IMR-90 (cell line): ENCODE results near the gene COL23A1. TPM values are rescaled to one million over a fixed set of nuclear protein-coding genes. Genes with fewer than 3 reads are reported as not detected.
"Not testable (repeated sequence)": the region's sequence is repeated elsewhere in the genome, so short reads cannot be mapped to it uniquely, and the experiment has no call there.

ENCODE experiments used
- ATAC-seq: fragments of 200-7000 bp; cut with Tn5 transposase; 2 replicates; pipeline ENCODE4 v1.9.1; 2020; ENCODE audit warnings: low read depth, mild to moderate bottlenecking, moderate library complexity
- BruUV-seq: library from RNA; stranded (reverse); fragments of 400-500 nt; replicated peaks from 2 replicates; lab custom pipeline; 2021; lab: Mats Ljungman, UMichigan
- CTCF ChIA-PET: fragments of 300-600 bp; formaldehyde crosslinking; extraction: SDS; loops from one replicate; lab custom pipeline; 2021; ENCODE audit warnings: antibody characterized with exemption; lab: Yijun Ruan, JAX
- POLR2A ChIA-PET: fragments of 300-600 bp; sonication (Branson Sonifier 250); formaldehyde crosslinking; loops from one replicate; lab custom pipeline; 2022; ENCODE audit warnings: antibody characterized with exemption; ENCODE audit not compliant: unreplicated experiment; lab: Charles Lee
- DNase-seq: peaks from one replicate; pipeline ENCODE4 v3.0.0; 2013
- H2AFZ ChIP-seq: replicated peaks from 2 replicates; pipeline ENCODE3; 2013; ENCODE audit warnings: low read length, mild to moderate bottlenecking; ENCODE audit not compliant: poor library complexity
- H2AK5ac ChIP-seq: 2 replicates; pipeline ENCODE4 v1.6.1; 2013; ENCODE audit warnings: low read depth, low read length, inconsistent platforms
- H2AK9ac ChIP-seq: replicated peaks from 2 replicates; pipeline ENCODE3; 2013; ENCODE audit warnings: mild to moderate bottlenecking, low read depth, low read length, moderate library complexity; ENCODE audit not compliant: poor library complexity
- H2BK120ac ChIP-seq: 2 replicates; pipeline ENCODE4 v1.6.1; 2013; ENCODE audit warnings: low read depth, low read length, inconsistent platforms
- H2BK15ac ChIP-seq: 3 replicates; pipeline ENCODE4 v1.6.1; 2013; ENCODE audit warnings: low read depth, low read length, inconsistent platforms
- H2BK20ac ChIP-seq: 2 replicates; pipeline ENCODE4 v1.6.1; 2013; ENCODE audit warnings: low read depth, mild to moderate bottlenecking, inconsistent platforms, low read length, moderate library complexity
- H2BK5ac ChIP-seq: 2 replicates; pipeline ENCODE4 v1.6.1; 2013; ENCODE audit warnings: mild to moderate bottlenecking, low read depth, low read length, inconsistent platforms; ENCODE audit not compliant: poor library complexity, severe bottlenecking
- H3K14ac ChIP-seq: replicated peaks from 2 replicates; pipeline ENCODE4 v1.6.1; 2013; ENCODE audit warnings: low read depth, low read length, inconsistent platforms
- H3K18ac ChIP-seq: 2 replicates; pipeline ENCODE4 v1.6.1; 2013; ENCODE audit warnings: low read depth, low read length, control low read depth
- H3K23ac ChIP-seq: 2 replicates; pipeline ENCODE4 v1.6.1; 2013; ENCODE audit warnings: low read depth, low read length, inconsistent platforms
- H3K27ac ChIP-seq: 2 replicates; pipeline ENCODE4 v1.5.1; 2013; ENCODE audit warnings: mild to moderate bottlenecking, control low read depth, low read length; ENCODE audit not compliant: insufficient read depth
- H3K27me3 ChIP-seq: 2 replicates; pipeline ENCODE4 v1.6.1; 2013; ENCODE audit warnings: low read length; ENCODE audit not compliant: control insufficient read depth, insufficient read depth
- H3K36me3 ChIP-seq: 2 replicates; pipeline ENCODE4 v1.6.1; 2013; ENCODE audit warnings: low read length, mixed read lengths; ENCODE audit not compliant: control insufficient read depth, insufficient read depth
- H3K4ac ChIP-seq: 2 replicates; pipeline ENCODE4 v1.6.1; 2013; ENCODE audit warnings: low read depth, low read length, inconsistent platforms
- H3K4me1 ChIP-seq: 2 replicates; pipeline ENCODE4 v1.6.1; 2013; ENCODE audit warnings: low read length, mixed read lengths; ENCODE audit not compliant: control insufficient read depth, insufficient read depth
- H3K4me2 ChIP-seq: 2 replicates; pipeline ENCODE4 v1.6.1; 2013; ENCODE audit warnings: low read depth, mild to moderate bottlenecking, control low read depth, low read length, moderate library complexity
- H3K4me3 ChIP-seq: 2 replicates; pipeline ENCODE4 v1.5.1; 2013; ENCODE audit warnings: low read depth, mild to moderate bottlenecking, control low read depth, low read length, moderate library complexity; ENCODE audit not compliant: insufficient read depth
- H3K56ac ChIP-seq: 2 replicates; pipeline ENCODE4 v1.6.1; 2013; ENCODE audit warnings: low read length, inconsistent platforms; ENCODE audit not compliant: insufficient read depth; ENCODE audit errors: extremely low read depth
- H3K79me1 ChIP-seq, 2 experiments: 2 replicates each; pipeline ENCODE4 v1.6.1; 2013; ENCODE audit warnings: low read length in 2 of 2, inconsistent platforms in 1 of 2, low read depth in 1 of 2
- H3K9ac ChIP-seq: 2 replicates; pipeline ENCODE4 v1.6.1; 2013; ENCODE audit warnings: low read depth, low read length, control low read depth
- H3K9me1 ChIP-seq: 2 replicates; pipeline ENCODE4 v1.6.1; 2013; ENCODE audit warnings: low read length, inconsistent platforms; ENCODE audit not compliant: insufficient read depth
- H3K9me3 ChIP-seq: 2 replicates; pipeline ENCODE4 v1.6.1; 2013; ENCODE audit warnings: low read length; ENCODE audit not compliant: control insufficient read depth, insufficient read depth
- H4K20me1 ChIP-seq: 2 replicates; pipeline ENCODE4 v1.6.1; 2013; ENCODE audit warnings: low read length, inconsistent platforms; ENCODE audit not compliant: insufficient read depth
- H4K5ac ChIP-seq: 2 replicates; pipeline ENCODE4 v1.6.1; 2013; ENCODE audit warnings: mild to moderate bottlenecking, low read depth, low read length, control low read depth
- H4K8ac ChIP-seq, 2 experiments: 2 replicates each; pipeline ENCODE4 v1.6.1; 2013; ENCODE audit warnings: low read depth in 2 of 2, low read length in 2 of 2, control low read depth in 1 of 2, inconsistent platforms in 1 of 2
- H4K91ac ChIP-seq: 2 replicates; pipeline ENCODE4 v1.6.1; 2013; ENCODE audit warnings: low read depth, low read length, inconsistent platforms; ENCODE audit not compliant: insufficient read depth
- WGBS, 2 experiments: methylation state at CpG; one replicate each; pipeline versions ENCODE4 v1.1.5 to v1.1.7; 2013; ENCODE audit warnings: missing lambda C conversion rate in 2 of 2; ENCODE audit not compliant: insufficient read length in 1 of 2; ENCODE audit errors: extremely low coverage in 2 of 2; 5-methylcytosine and 5-hydroxymethylcytosine counted together
- dilution Hi-C: fragments of 300-500 bp; cut with HindIII; formaldehyde crosslinking; loops from one replicate; pipeline ENCODE4 v1.14.3; 2018; ENCODE audit warnings: low sequenced_read_pairs; ENCODE audit not compliant: unreplicated experiment
- in situ Hi-C: fragments of 300-500 bp; cut with MboI; formaldehyde crosslinking; loops from 3 replicates; pipeline ENCODE4 v1.14.3; 2019; ENCODE audit warnings: low sequenced_read_pairs, inconsistent platforms, mixed read lengths
- intact Hi-C: fragments of 100-400 bp; cut with micrococcal nuclease; formaldehyde crosslinking; loops from 2 replicates; pipeline ENCODE4 v1.10.0; 2022
- polyA plus RNA-seq, 3 experiments: library from polyadenylated mRNA; depleted of rRNA; stranded (reverse); fragments of >200 nt; gene quantifications; 2 replicates each; pipeline ENCODE4 v1.2.3, GENCODE V29; 2012; ENCODE audit warnings: low replicate concordance in 1 of 3
- total RNA-seq: library from RNA; depleted of rRNA; stranded (reverse); fragments of >200 nt; gene quantifications from 2 replicates; pipeline ENCODE4 v1.2.3, GENCODE V29; 2012

The COL23A1 gene
- total and polyA plus RNA-seq, 2 of the 4 experiments (the other 2 are of a cell fraction): not detected

DNA sequence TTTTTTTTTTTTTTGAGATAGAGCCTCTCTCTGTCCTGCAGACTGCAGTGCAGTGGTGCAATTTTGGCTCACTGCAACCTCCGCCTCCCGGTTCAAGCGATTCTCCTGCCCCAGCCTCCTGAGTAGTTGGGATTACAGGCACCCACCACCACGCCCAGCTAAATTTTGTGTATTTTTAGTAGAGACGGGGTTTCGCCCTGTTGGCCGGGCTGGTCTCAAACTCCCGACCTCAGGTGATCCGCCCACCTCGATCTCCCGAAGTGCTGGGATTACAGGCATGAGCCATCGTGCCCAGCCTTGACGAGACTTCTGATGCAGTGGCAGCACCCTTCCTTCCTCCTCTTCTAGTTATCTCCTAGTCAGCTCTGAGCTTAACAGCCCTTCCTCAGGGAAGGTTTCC, 361.1 kb downstream of the COL23A1 start:
- in situ Hi-C loops, H3K4me1 ChIP-seq, H3K18ac ChIP-seq, H3K23ac ChIP-seq, CTCF ChIA-PET, H4K20me1 ChIP-seq, BruUV-seq, H4K8ac ChIP-seq, H3K14ac ChIP-seq, POLR2A ChIA-PET, H2BK20ac ChIP-seq, H3K56ac ChIP-seq, H2AK5ac ChIP-seq, DNase-seq, H3K4ac ChIP-seq, intact Hi-C loops, H2AFZ ChIP-seq, H3K4me3 ChIP-seq, H2BK120ac ChIP-seq, H3K4me2 ChIP-seq, H3K9ac ChIP-seq, H3K9me3 ChIP-seq, H2AK9ac ChIP-seq, H3K27ac ChIP-seq, dilution Hi-C loops, H4K5ac ChIP-seq, H2BK15ac ChIP-seq, H4K91ac ChIP-seq, ATAC-seq, H2BK5ac ChIP-seq, H3K27me3 ChIP-seq: not testable (repeated sequence)
- peaks cover 21 to 64% of the 10 kb centered on the region in 2 experiments for H3K79me1 ChIP-seq
- H3K36me3 ChIP-seq: peaks cover 41% of the 10 kb centered on the region
- peaks cover 23% of the 10 kb centered on the region for H3K9me1 ChIP-seq
- WGBS, 2 experiments: 80% methylated on average over 4 of the region's 13 CpGs; no CpG with 5 or more reads in 1 of the 2 experiments
